Stimulated activated CD8-positive, alpha-beta memory T cell treated with anti-CD3 and anti-CD28 coated beads, Interleukin-7, amount 100 ng/mL, for 1 hour (primary cell): ENCODE data around the gene PRR7.
A peak's percentile ranks its signal among the peaks of the same experiment; 100 is the strongest.

Experiments used
- DNase-seq, 2 donors: peaks; one replicate each; pipeline ENCODE4 v3.0.0-alpha.2; 2020; ENCODE audit warnings: low read depth in 2 of 2

PRR7 gene

DNA sequence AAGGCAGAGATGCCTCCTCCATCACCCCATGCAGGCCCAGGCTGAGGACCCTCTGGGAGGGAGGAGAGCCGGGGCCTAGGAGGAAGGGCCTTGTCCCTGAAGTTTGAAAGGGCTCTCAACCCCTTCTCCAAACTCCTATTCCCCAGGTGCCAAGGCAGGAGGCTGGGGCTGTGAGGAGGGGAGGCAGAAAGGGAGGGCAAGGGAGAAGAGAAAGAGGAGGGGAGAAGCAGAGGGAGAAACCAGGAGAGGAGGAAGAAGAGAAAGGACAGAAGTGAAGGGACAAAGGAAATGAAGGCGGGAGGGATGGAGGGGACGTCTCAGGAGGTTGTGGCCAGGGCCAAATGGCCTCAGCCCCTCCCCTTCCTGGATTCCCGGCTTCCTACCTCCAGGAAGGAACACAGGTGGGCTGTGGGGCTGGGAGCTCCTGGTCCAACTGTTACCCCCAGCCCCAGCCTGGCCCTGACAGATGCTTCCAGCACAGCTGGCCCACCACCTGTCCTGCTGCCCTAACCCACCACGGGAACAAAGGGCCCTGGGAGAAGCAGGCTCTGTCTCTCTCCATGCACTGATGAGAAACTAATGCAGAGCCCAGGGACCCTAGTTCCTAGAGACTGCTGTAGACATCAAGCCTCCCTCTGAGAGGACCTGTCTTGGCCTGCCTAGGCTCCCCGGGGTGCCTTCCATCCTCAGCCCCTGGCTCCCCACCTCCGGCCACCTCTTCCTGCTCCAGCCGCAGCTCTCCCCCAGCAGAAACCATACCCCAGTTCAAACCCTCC, 23.3 kb downstream of the PRR7 start:
- DNase-seq = no peak

- DNase-seq = no peak
Observed at GRCh38 chr5:177470759-177471536, 24.3 kb downstream of the PRR7 start.

- DNase-seq = no peak
Observed at GRCh38 chr5:177471610-177472356, 25.2 kb downstream of the PRR7 start.

GRCh38 chr5:177472460-177473442, 26.1 kb downstream of the PRR7 start:
- peak in 1 of 2 donors; percentile 25 for DNase-seq

DNA sequence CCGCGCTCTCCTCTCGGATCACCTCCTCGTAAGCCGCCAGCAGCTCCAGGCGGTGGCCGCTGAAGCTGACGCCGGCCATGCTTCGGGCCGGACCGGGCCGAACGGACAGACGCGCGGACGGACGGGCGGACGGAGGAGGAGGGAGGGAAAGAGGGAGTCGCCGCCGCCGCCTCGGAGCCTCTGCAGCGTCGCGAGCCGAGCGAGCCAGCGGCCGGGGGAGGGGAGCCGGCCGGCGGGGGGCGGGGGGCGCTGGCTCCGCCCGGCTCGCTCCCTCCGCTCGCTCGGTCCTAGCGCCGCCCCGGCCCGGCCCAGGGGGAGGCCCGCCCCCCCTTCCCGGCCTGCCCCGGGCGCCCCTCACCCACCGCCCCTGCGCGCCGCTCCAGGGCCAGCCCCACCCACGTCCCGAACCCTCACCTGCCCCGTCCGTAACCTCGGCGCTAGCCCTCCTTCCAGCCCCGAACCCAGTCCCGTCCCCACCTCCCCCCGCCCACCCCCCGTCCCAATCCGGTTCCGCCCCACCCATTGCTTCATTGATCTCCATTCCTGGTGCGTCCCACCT, 26.9 kb downstream of the PRR7 start, which contains the start of gene DBN1:
TSS of gene DBN1 (minus strand) at position 192 of the 559 bp plus-strand sequence. CDS start at position 79, 113 bp downstream.
- DNase-seq = no peak

- no peak for DNase-seq
Observed at GRCh38 chr5:177474002-177474476, 27.4 kb downstream of the PRR7 start.

GRCh38 chr5:177474846-177475562, 28.4 kb downstream of the PRR7 start:
- no peak for DNase-seq

- no peak for DNase-seq
Observed at GRCh38 chr5:177475563-177476427, 29.2 kb downstream of the PRR7 start.

GRCh38 chr5:177476531-177477233, 30.1 kb downstream of the PRR7 start:
- no peak for DNase-seq

DNA sequence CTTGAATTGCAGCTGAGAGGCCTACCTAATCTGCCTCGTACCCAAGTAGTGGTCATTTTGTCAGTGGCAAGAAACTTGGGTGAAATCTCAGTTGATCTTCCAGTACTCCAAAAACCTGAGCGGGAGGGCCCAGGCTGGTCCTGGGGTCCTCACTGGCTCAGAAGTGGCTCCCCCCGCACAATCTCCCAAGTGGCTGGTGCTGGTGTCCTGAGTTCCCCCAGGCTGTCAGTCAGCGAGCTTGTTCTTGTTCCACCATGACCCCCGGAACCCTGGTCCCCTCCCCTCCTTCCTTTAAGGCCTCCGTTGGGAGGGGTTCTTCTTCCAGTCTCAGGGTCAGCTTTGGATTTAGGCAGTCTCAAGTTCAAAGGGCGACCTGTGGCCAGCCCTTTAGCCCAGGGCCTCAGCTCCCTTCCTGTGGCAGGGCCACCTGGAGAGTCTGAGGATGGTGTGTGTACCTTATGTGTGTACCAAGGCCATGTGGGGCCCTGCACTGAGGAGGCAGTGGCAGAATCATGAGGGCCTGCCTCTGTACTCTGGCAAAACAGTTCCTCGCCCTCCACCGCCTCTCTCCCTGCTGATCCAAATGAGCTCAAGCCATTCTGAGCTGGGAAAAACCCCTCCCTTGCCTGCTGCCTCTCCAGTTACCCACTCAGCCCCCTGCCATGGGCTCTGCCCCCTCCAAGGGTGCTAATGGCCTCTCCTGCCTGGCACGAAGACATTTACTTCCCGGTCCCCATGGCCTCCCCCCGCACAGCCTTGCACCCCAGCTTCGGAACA, 31.3 kb downstream of the PRR7 start:
- DNase-seq = no peak

DNA sequence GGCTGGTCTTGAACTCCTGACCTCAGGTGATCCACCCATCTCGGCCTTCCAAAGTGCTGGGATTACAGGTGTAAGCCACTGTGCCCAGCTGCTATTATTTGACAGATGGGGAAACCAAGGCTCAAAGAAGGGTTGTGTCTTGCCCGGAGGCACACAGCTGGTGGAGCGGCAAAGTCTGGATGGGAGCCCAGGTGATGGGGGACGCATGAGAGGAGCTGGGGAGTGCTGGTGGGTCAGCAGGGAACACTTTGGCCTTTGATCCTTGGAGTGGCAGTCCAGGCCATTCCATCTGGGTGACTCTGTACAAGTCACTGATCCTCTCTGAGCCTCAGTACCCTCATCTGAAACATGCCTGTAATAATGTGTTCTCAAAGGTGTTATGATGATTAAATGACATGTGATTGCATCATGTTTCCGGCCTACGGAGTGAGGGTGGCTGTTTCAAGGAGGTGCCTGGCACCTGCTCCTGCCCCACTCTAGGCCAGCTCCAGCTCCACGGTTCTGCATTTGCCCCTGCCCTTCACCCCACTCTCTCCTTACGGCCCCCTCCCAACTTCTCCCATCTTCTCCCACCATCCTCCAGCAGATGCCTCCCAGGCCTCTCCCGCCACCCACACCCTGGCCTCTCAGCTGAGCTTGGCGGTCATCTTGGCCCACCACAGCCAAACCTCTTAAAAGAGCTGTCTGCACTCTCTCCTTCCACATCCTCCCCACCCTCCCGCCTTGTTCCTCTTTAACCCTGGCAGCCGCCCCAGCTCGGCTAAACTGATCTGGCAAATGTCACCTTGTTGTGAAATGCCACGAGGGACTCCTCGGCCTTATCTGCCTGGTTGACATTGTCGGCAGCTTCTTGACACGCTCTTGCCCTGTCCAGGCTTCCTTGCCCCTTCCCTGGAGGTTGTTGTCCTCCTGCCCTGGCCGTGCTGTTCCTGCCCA, 32.4 kb downstream of the PRR7 start:
- no peak for DNase-seq

- DNase-seq = no peak
Observed at GRCh38 chr5:177479774-177480173, 33.2 kb downstream of the PRR7 start.

DNA sequence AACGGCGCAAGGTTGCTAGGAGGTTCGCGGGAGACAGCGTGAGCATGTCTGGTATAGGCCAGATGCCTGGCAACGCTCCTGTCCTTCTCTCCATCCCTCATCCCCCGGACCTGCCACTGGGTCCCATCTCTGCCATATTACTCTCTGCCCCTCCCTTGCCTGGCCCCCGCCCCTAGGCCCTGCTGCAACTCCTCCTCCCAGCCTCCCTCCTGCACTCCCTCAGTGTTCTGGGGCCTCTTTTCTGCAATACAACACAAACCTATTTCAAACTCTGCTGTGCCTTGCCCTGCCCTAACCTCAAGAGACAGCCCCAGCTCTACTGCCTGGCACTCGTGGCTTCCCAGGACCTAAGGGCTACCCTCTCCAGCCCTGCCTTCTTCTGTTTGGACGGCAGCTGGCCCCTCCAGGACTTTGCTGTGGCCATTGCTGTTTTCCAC, 35.8 kb downstream of the PRR7 start:
- no peak for DNase-seq

DNA sequence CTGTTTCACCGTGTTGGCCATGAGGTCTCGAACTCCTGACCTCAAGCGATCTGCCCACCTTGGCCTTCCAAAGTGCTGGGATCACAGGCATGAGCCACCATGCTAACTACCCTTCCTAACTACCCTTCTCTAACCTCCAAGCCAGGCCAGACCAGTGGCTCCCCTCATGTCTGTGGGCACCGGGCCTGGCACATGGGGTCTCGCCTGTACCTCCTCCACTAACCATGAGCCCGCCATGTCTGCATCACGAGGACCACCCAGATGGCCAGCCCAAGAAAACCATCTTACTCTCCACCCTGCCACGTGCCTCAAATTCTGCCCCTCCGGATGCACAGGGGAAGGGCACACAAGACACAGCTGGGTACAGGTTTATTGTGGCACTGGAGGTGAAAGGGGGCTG, 36.4 kb downstream of the PRR7 start:
- DNase-seq = no peak

DNA sequence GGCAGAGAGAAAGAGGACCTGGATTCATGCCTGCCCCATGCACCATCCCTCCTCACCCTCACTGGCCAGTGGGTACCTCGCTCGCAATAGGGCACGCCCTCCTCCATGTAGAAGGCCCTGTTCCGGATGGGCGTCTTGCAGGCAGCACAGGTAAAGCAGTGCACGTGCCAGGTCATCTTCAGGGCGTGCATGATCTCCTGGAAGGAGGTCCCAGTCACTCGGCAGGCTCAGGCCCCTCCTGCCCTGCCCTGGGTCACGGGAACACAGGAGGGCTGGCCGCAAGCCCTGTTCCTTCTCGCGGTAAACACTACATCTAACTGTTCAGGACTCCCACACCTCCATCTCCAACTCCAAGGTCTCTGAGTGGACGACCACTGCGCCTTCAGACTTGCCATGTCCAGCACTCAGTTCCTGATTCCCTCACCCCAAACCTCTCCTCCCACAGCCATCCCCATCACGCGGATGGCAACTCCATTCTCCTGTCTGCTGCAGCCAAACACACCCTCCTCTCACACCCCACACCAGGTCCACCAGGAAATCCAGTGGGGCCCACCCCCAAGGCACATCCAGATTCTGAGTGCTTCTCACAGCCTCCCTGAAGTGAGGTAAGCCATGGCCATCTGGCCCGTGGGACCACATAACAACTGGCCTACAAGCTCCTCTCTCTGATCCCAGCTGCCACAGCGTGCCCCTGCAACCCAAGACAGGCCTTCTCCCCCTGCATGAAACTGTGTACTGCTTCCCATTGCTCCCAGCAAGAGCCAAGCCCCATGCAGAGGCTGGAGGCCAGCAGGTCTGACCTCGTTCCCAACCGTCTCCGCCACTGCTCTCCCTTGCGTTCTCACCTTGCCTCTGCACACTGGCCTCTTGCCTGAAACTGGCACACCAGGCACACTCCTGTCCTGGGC, 37.6 kb downstream of the PRR7 start:
- DNase-seq = no peak
